HCT116 (cell line): ENCODE measurements around the gene NOS3. TPM values are rescaled to one million over a fixed set of nuclear protein-coding genes. Genes with fewer than 3 reads are reported as not detected.

Source experiments
- ATAC-seq: fragments of 200-7000 bp; cut with Tn5 transposase; 2 replicates; pipeline ENCODE4 v1.9.1; 2020; ENCODE audit warnings: mild to moderate bottlenecking, moderate library complexity
- BruUV-seq: library from RNA; stranded (reverse); fragments of 400-500 nt; replicated peaks from 2 replicates; lab custom pipeline; 2021; lab: Mats Ljungman, UMichigan
- CTCF ChIA-PET: fragments of 300-600 bp; sonication (Branson Sonifier 250); formaldehyde crosslinking; loops from one replicate; lab custom pipeline; 2021; ENCODE audit warnings: antibody characterized with exemption; lab: Charles Lee
- POLR2A ChIA-PET: fragments of 300-600, 350-600 bp; sonication (Branson Sonifier 250); formaldehyde crosslinking; loops from one replicate; lab custom pipeline; 2021; ENCODE audit warnings: antibody characterized with exemption; lab: Charles Lee
- RAD21 ChIA-PET, 2 experiments: fragments of 300-600 bp; sonication (Branson Sonifier 250); formaldehyde crosslinking; loops; one replicate each; lab custom pipeline; 2023; ENCODE audit warnings: low total read pairs in 2 of 2; ENCODE audit not compliant: uncharacterized antibody in 2 of 2, unreplicated experiment in 2 of 2, low non-redundant PET in 1 of 2; lab: Charles Lee
- DNase-seq: peaks from one replicate; pipeline ENCODE4 v3.0.0-alpha.2; 2010; ENCODE audit warnings: low read depth, low spot score
- H2AFZ ChIP-seq: fragments of 200-600 bp; shearing (Covaris generic), sonication (generic); 2 replicates; pipeline ENCODE4 v1.6.1; 2017; ENCODE audit warnings: low read depth, mixed run types, mixed read lengths, antibody characterized with exemption, low read length; ENCODE audit not compliant: poor library complexity, severe bottlenecking
- H3K27ac ChIP-seq: 2 replicates; pipeline ENCODE4 v1.5.1; 2012; ENCODE audit warnings: low read depth, low read length
- H3K27me3 ChIP-seq: fragments of 200-600 bp; sonication (generic); 2 replicates; pipeline ENCODE4 v1.6.1; 2016; ENCODE audit warnings: mixed run types, low read length, mixed read lengths; ENCODE audit not compliant: insufficient read depth
- H3K36me3 ChIP-seq, 2 experiments: fragments of 200-500 bp in 1 of 2; fragments of 200-600 bp in 1 of 2; sonication (Bioruptor generic) in 1 of 2; sonication (generic) in 1 of 2; 2 replicates each; pipeline versions ENCODE4 v1.5.1 to v1.6.1; 2014 to 2016; ENCODE audit warnings: low read length in 2 of 2, inconsistent platforms in 1 of 2, mixed read lengths in 1 of 2, mixed run types in 1 of 2; ENCODE audit not compliant: insufficient read depth in 2 of 2, control insufficient read depth in 1 of 2
- H3K4me1 ChIP-seq, 2 experiments: fragments of 200-600 bp in 1 of 2; sonication (generic) in 1 of 2; 2 replicates each; pipeline versions ENCODE4 v1.5.1 to v1.6.1; 2012 to 2017; ENCODE audit warnings: low read length in 2 of 2, inconsistent platforms in 1 of 2, mild to moderate bottlenecking in 1 of 2, mixed read lengths in 1 of 2, mixed run types in 1 of 2, moderate library complexity in 1 of 2; ENCODE audit not compliant: insufficient read depth in 2 of 2, control insufficient read depth in 1 of 2
- H3K4me2 ChIP-seq: fragments of 200-600 bp; sonication (generic); 2 replicates; pipeline ENCODE4 v1.6.1; 2017; ENCODE audit warnings: mixed run types, low read length, mixed read lengths
- H3K4me3 ChIP-seq, 2 experiments: fragments of 200-600 bp in 1 of 2; sonication (generic) in 1 of 2; replicated peaks in 1 of 2; 2 replicates each; pipeline ENCODE4 v1.5.1; 2011 to 2016; ENCODE audit warnings: low read length in 2 of 2, control low read depth in 1 of 2, low read depth in 1 of 2, mild to moderate bottlenecking in 1 of 2, mixed read lengths in 1 of 2, mixed run types in 1 of 2
- H3K79me2 ChIP-seq: fragments of 200-600 bp; sonication (generic); 2 replicates; pipeline ENCODE4 v1.6.1; 2017; ENCODE audit warnings: mild to moderate bottlenecking, mixed run types, low read length, moderate library complexity, mixed read lengths; ENCODE audit not compliant: insufficient read depth
- H3K9ac ChIP-seq: fragments of 200-600 bp; sonication (generic); 2 replicates; pipeline ENCODE4 v1.6.1; 2016; ENCODE audit warnings: low read length, mixed read lengths
- H3K9me2 ChIP-seq: fragments of 200-600 bp; sonication (generic), shearing (Covaris generic); 2 replicates; pipeline ENCODE4 v1.6.1; 2017; ENCODE audit warnings: mixed run types, mild to moderate bottlenecking, moderate library complexity; ENCODE audit not compliant: insufficient read depth
- H3K9me3 ChIP-seq, 2 experiments: fragments of 200-500 bp in 1 of 2; fragments of 200-600 bp in 1 of 2; sonication (Bioruptor generic) in 1 of 2; sonication (generic) in 1 of 2; 2 replicates each; pipeline ENCODE4 v1.6.1; 2014 to 2017; ENCODE audit warnings: low read length in 2 of 2, mixed read lengths in 2 of 2, inconsistent platforms in 1 of 2, low read depth in 1 of 2, mild to moderate bottlenecking in 1 of 2, mixed run types in 1 of 2, moderate library complexity in 1 of 2; ENCODE audit not compliant: control insufficient read depth in 1 of 2, insufficient read depth in 1 of 2
- H4K20me1 ChIP-seq: fragments of 200-600 bp; sonication (generic), shearing (Covaris generic); 2 replicates; pipeline ENCODE4 v1.6.1; 2017; ENCODE audit warnings: mixed run types, mild to moderate bottlenecking, moderate library complexity; ENCODE audit not compliant: insufficient read depth
- CEBPB ChIP-seq: IDR thresholded peaks from 2 replicates; pipeline ENCODE4 v1.6.1; 2012; ENCODE audit warnings: low read depth
- ELF1 ChIP-seq: IDR thresholded peaks from 2 replicates; pipeline ENCODE4 v1.6.1; 2012; ENCODE audit warnings: low read depth, borderline replicate concordance
- EZH2 ChIP-seq: fragments of 200-600 bp; sonication (generic); IDR thresholded peaks from 2 replicates; pipeline ENCODE4 v1.6.1; 2017; ENCODE audit warnings: antibody characterized with exemption, mixed run types
- POLR2A ChIP-seq: IDR thresholded peaks from 2 replicates; pipeline ENCODE4 v1.7.0; 2011; ENCODE audit warnings: borderline replicate concordance; ENCODE audit not compliant: insufficient read depth, insufficient read length; ENCODE audit errors: extremely low read depth
- SIN3A ChIP-seq: IDR thresholded peaks from 2 replicates; pipeline ENCODE4 v1.6.1; 2012; ENCODE audit warnings: low read depth
- SRF ChIP-seq: IDR thresholded peaks from 2 replicates; pipeline ENCODE4 v1.6.1; 2012; ENCODE audit warnings: low read depth
- YY1 ChIP-seq: IDR thresholded peaks from 2 replicates; pipeline ENCODE4 v1.6.1; 2011; ENCODE audit warnings: low read length, low read depth, moderate library complexity, mild to moderate bottlenecking; ENCODE audit not compliant: insufficient replicate concordance; ENCODE audit errors: extremely low read depth
- ZFX ChIP-seq: fragments of 450-650 bp; IDR thresholded peaks from 2 replicates; pipeline ENCODE4 v1.6.1; 2017
- ZNF274 ChIP-seq: fragments of 200-500 bp; sonication (Bioruptor generic); IDR thresholded peaks from 2 replicates; pipeline ENCODE4 v1.6.1; 2014; ENCODE audit warnings: mild to moderate bottlenecking, low read depth, low read length, inconsistent platforms
- intact Hi-C: fragments of 100-400 bp; cut with micrococcal nuclease; formaldehyde crosslinking; loops from 2 replicates; pipeline ENCODE4 v1.10.0; 2022
- total RNA-seq: library from RNA; stranded (reverse); gene quantifications from one replicate; pipeline ENCODE4 v1.2.1, GENCODE V29; 2021; ENCODE audit not compliant: unreplicated experiment
- TF ChIP-seq, protein P1 (sequence below): IDR thresholded peaks from 2 replicates; pipeline ENCODE4 v1.6.1; 2011; ENCODE audit warnings: mild to moderate bottlenecking, low read length, moderate library complexity; ENCODE audit not compliant: insufficient replicate concordance; ENCODE audit errors: extremely low read depth
- TF ChIP-seq, protein P2 (sequence below): IDR thresholded peaks from 2 replicates; pipeline ENCODE4 v1.6.1; 2012

NOS3 gene
- total RNA-seq, 1 experiment from 2014 or later: 35.8 TPM

DNA sequence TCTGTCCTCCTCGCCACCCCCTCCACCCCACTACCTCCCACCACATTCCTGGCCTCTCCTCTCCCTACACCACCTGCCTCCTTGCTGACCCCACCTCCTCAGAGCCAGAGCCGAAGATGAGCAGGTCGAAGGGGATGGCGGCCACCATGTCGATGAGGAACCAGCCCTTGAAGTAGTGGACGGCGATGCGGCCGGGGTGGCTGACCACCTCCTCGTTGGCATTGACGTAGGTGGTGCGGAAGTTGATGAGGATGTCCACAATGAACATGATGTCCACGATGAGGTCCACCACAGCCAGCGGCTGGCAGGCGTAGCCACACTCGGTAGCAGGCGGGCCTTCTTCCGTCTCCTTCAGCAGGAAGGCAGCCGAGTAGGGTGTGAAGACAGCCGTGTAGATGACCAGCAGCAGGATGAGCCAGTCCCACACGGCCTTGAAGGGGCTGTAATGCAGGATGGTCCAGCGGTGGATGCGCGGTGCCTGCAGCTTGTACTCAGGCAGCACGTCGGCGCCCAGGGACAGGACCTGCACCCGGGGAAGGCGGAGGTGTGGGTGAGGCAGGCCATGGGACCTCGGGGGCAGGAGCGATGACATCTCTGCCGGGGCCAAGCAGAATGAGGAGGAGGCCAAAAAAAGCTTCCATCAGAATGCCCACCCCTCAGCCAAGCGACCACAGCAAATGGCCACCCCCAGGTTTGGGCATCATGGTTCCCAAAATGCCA is 38.3 kb upstream of the NOS3 start:
- Histone ChIP-seq H3K9ac (no peak overlapping the region), H4K20me1 (no peaks in the 10 kb centered on the region), H3K27me3 (no peaks in the 10 kb centered on the region), H2AFZ (no peak overlapping the region), H3K9me3 (no peaks in the 10 kb centered on the region), H3K4me2 (no peak overlapping the region), H3K79me2 (no peaks in the 10 kb centered on the region), H3K36me3 (no peaks in the 10 kb centered on the region), H3K27ac (no peak overlapping the region), H3K4me3 (no peak overlapping the region), H3K4me1 (no peaks in the 10 kb centered on the region), H3K9me2 (no peaks in the 10 kb centered on the region)
- TF ChIP-seq CEBPB: no peak
- CTCF ChIA-PET: no interaction called here
- intact Hi-C loops: no loop called here
- RAD21 ChIA-PET: no interaction called here
- DNase-seq: no peak
- POLR2A ChIA-PET: no interaction called here
- no TSS peak for BruUV-seq
- ATAC-seq: no peak

DNA sequence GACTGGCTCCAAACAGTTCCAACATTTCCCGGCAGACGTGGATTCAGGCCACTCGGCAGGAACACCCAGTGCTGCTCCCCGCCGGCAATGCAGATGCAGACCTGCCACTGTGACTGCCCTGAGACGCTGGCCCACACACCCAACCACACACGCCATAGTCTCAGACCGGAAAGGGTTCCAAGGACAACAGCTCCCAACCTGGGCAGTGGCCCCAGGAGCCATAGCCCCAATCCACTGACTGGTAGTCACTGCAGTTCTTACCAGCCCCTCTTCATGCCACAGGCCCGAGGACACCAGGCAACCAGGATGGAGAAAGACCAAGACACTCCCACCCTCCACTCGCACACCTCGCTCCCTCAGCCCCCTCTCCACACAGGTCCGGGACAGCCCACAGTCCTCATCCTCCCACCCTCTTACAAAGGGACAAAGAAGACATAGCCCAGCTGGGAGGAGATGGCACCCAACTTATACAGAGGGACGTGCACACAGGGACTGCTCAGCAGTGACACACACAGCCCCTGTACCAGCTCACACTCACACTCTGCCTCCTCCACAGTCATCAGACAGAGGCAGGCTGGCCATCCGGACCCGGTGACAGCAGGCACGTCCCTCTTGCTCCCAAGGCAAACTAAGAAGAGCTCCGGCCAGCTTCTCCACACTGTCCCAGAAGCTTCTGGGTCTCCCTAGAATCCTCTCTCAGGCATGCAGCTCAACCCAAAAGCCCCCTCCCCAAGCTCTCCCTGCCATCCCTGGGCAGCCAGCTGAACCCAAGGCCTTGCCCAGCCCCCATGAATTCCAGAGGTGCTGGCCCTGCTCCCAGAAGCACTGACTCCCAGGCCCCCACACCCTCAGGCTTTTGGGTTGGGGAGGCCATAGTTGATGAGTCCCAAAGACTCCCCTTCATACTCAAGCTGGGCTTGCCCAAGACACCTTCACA is 37.5 kb upstream of the NOS3 start:
- no TSS peak for BruUV-seq
- Histone ChIP-seq H3K36me3 (no peaks in the 10 kb centered on the region), H3K27me3 (no peaks in the 10 kb centered on the region), H3K4me1 (no peaks in the 10 kb centered on the region), H2AFZ (no peak overlapping the region), H3K27ac (no peak overlapping the region), H3K4me3 (no peak overlapping the region), H3K4me2 (no peak overlapping the region), H3K9ac (no peak overlapping the region), H3K79me2 (no peaks in the 10 kb centered on the region), H3K9me2 (no peaks in the 10 kb centered on the region), H3K9me3 (no peaks in the 10 kb centered on the region), H4K20me1 (no peaks in the 10 kb centered on the region)
- POLR2A ChIA-PET: no interaction called here
- DNase-seq: no peak
- intact Hi-C loops: no loop called here
- CTCF ChIA-PET: no interaction called here
- TF ChIP-seq SIN3A (no peak), ZFX (no peak), YY1 (no peak), EZH2 (no peak), ZNF274 (no peak), ELF1 (no peak), POLR2A (no peak), SRF (no peak)
- TF ChIP-seq, protein P1, sequence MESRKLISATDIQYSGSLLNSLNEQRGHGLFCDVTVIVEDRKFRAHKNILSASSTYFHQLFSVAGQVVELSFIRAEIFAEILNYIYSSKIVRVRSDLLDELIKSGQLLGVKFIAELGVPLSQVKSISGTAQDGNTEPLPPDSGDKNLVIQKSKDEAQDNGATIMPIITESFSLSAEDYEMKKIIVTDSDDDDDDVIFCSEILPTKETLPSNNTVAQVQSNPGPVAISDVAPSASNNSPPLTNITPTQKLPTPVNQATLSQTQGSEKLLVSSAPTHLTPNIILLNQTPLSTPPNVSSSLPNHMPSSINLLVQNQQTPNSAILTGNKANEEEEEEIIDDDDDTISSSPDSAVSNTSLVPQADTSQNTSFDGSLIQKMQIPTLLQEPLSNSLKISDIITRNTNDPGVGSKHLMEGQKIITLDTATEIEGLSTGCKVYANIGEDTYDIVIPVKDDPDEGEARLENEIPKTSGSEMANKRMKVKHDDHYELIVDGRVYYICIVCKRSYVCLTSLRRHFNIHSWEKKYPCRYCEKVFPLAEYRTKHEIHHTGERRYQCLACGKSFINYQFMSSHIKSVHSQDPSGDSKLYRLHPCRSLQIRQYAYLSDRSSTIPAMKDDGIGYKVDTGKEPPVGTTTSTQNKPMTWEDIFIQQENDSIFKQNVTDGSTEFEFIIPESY: no peak
- TF ChIP-seq, protein P2, sequence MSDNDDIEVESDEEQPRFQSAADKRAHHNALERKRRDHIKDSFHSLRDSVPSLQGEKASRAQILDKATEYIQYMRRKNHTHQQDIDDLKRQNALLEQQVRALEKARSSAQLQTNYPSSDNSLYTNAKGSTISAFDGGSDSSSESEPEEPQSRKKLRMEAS: no peak
- RAD21 ChIA-PET: no interaction called here
- no peak for ATAC-seq
